ENCODE measurements around the gene RABGEF1. TPM values are rescaled to one million over a fixed set of nuclear protein-coding genes. Genes with fewer than 3 reads are reported as not detected.
A peak's percentile ranks its signal among the peaks of the same experiment; 100 is the strongest.
"Not testable (repeated sequence)": the region's sequence is repeated elsewhere in the genome, so short reads cannot be mapped to it uniquely, and the experiment has no call there.

Gene RABGEF1
- total and polyA plus RNA-seq, 2 experiments from 2014 or later: 14.7 to 17.5 TPM

- not testable (repeated sequence) for DNase-seq (ENCODE audit: low spot score); H3K9me2 ChIP-seq (ENCODE audit: insufficient read depth); H3K4me2 ChIP-seq; H2AFZ ChIP-seq; H3K36me3 ChIP-seq (ENCODE audit: insufficient read depth); H3K9me3 Mint-ChIP-seq; H3K4me3 Mint-ChIP-seq; H3K4me3 ChIP-seq; H3K27me3 ChIP-seq (ENCODE audit: insufficient read depth); H4K20me1 ChIP-seq (replicated peaks; ENCODE audit: insufficient read depth); H3K27me3 Mint-ChIP-seq (ENCODE audit: insufficient read depth, low read depth, poor library complexity); H3K27ac Mint-ChIP-seq; H3F3A ChIP-seq (replicated peaks; ENCODE audit: low read depth); H3K4me1 Mint-ChIP-seq; H3K79me2 ChIP-seq (replicated peaks; ENCODE audit: insufficient read depth); H3K4me1 ChIP-seq (ENCODE audit: insufficient read depth); H3K27ac ChIP-seq (ENCODE audit: low read depth)
- H3K36me3 Mint-ChIP-seq (ENCODE audit: low read depth): peaks cover 19% of the 10 kb centered on the region; the same call in 2 of the 3 replicates
- peak; percentile 29; the same call in 2 of the 3 replicates for ATAC-seq
These were observed 74.8 kb downstream of the RABGEF1 start for GRCh38 chr7:66815186-66815875.

- no peaks in the 10 kb centered on the region for H3K27me3 ChIP-seq (ENCODE audit: insufficient read depth)
- Mint-ChIP-seq H3K9me3 (no peaks in the 10 kb centered on the region), H3K4me1 (peaks cover 3% of the 10 kb centered on the region), H3K27me3 (ENCODE audit: insufficient read depth, low read depth, poor library complexity) (peaks cover 2% of the 10 kb centered on the region), H3K4me3 (no peak overlapping the region), H3K27ac (no peak overlapping the region), H3K36me3 (ENCODE audit: low read depth) (peaks cover 14% of the 10 kb centered on the region; the same call in 2 of the 3 replicates)
- H3K4me1 ChIP-seq (ENCODE audit: insufficient read depth): no peaks in the 10 kb centered on the region
- DNase-seq (ENCODE audit: low spot score) (no peak), ATAC-seq (peak; percentile 35)
- no peaks in the 10 kb centered on the region; the same call in 1 of the 2 replicates for H4K20me1 ChIP-seq (replicated peaks; ENCODE audit: insufficient read depth)
- no peaks in the 10 kb centered on the region for H3K79me2 ChIP-seq (replicated peaks; ENCODE audit: insufficient read depth)
- TF ChIP-seq CREB1 (CRISPR knock-in tag; IDR thresholded peaks at IDR 0.05; ENCODE audit: low read depth) (no peak), ETS1 (IDR thresholded peaks at IDR 0.05) (no peak), NANOG (IDR thresholded peaks at IDR 0.05; ENCODE audit: borderline replicate concordance) (no peak), STAT1 (IDR thresholded peaks at IDR 0.05; ENCODE audit: unreplicated experiment) (no peak), CTCF (conservative IDR thresholded peaks at IDR 0.05; ENCODE audit: low read depth in 2 of 2) (no peak), REST (IDR thresholded peaks at IDR 0.05; ENCODE audit: unreplicated experiment) (no peak), ZNF331 (CRISPR knock-in tag; IDR thresholded peaks at IDR 0.05; ENCODE audit: low read depth) (no peak), JUNB (IDR thresholded peaks at IDR 0.05; ENCODE audit: unreplicated experiment) (no peak), POLR2AphosphoS5 (IDR thresholded peaks at IDR 0.05; ENCODE audit: low read depth) (no peak)
- H3K4me3 ChIP-seq: no peak overlapping the region
- H3K4me2 ChIP-seq: no peak overlapping the region
- H3K36me3 ChIP-seq (ENCODE audit: insufficient read depth): 0 out of 2 replicates have a peak, but pooled peaks cover 2% of the 10 kb centered on the region
- no peak overlapping the region for H3K27ac ChIP-seq (ENCODE audit: low read depth)
- no peaks in the 10 kb centered on the region for H3F3A ChIP-seq (replicated peaks; ENCODE audit: low read depth)
- H3K9me2 ChIP-seq (ENCODE audit: insufficient read depth): no peaks in the 10 kb centered on the region
- no peak overlapping the region for H2AFZ ChIP-seq
These were observed 75.4 kb downstream of the RABGEF1 start for GRCh38 chr7:66815951-66816350.

- H3K4me1 Mint-ChIP-seq, ATAC-seq, H3K27ac Mint-ChIP-seq: not testable (repeated sequence)
These were observed 76.1 kb downstream of the RABGEF1 start for GRCh38 chr7:66816658-66817057.

More at GRCh38 chr7:66816658-66817057, 76.1 kb downstream of the RABGEF1 start:
- H3K4me3 ChIP-seq; H2AFZ ChIP-seq; H3K79me2 ChIP-seq (replicated peaks; ENCODE audit: insufficient read depth); H3K9me3 Mint-ChIP-seq; H3K4me2 ChIP-seq; H3K27me3 Mint-ChIP-seq (ENCODE audit: insufficient read depth, low read depth, poor library complexity); H3K4me3 Mint-ChIP-seq; H3K36me3 ChIP-seq (ENCODE audit: insufficient read depth); H3K4me1 ChIP-seq (ENCODE audit: insufficient read depth); H4K20me1 ChIP-seq (replicated peaks; ENCODE audit: insufficient read depth); H3K27me3 ChIP-seq (ENCODE audit: insufficient read depth); H3F3A ChIP-seq (replicated peaks; ENCODE audit: low read depth); H3K9me2 ChIP-seq (ENCODE audit: insufficient read depth); H3K27ac ChIP-seq (ENCODE audit: low read depth); DNase-seq (ENCODE audit: low spot score): not testable (repeated sequence)
- H3K36me3 Mint-ChIP-seq (ENCODE audit: low read depth): peaks cover 12% of the 10 kb centered on the region; the same call in 2 of the 3 replicates
